NB4 (cell line): ENCODE data around the gene FNDC1.

Experiments used
- DNase-seq: peaks from one replicate; pipeline ENCODE4 v3.0.0; 2010; ENCODE audit warnings: low read depth
- H3K4me3 ChIP-seq: one replicate; pipeline ENCODE4 v1.5.1; 2011; ENCODE audit warnings: mild to moderate bottlenecking, low read depth, low read length, moderate library complexity
- CTCF ChIP-seq: IDR thresholded peaks from one replicate; pipeline ENCODE4 v1.5.1; 2012; ENCODE audit warnings: low read depth, low read length
- MAX ChIP-seq: IDR thresholded peaks from 2 replicates; pipeline ENCODE4 v1.6.1; 2011; ENCODE audit warnings: low read depth, low read length
- MYC ChIP-seq: IDR thresholded peaks from 2 replicates; pipeline ENCODE4 v1.6.1; 2011; ENCODE audit warnings: low read depth, low read length
- POLR2A ChIP-seq: IDR thresholded peaks from 2 replicates; pipeline ENCODE4 v1.6.1; 2011; ENCODE audit warnings: mild to moderate bottlenecking; ENCODE audit not compliant: insufficient read length; ENCODE audit errors: extremely low read depth

The FNDC1 gene

GRCh38 chr6:159152041-159152440 lies 17.2 kb upstream of the FNDC1 start:
- TF ChIP-seq CTCF (no peak), POLR2A (no peak), MYC (no peak), MAX (no peak)
- no peak for DNase-seq
- no peak overlapping the region for H3K4me3 ChIP-seq

- TF ChIP-seq CTCF (no peak), POLR2A (no peak), MAX (no peak), MYC (no peak)
- no peak overlapping the region for H3K4me3 ChIP-seq
- DNase-seq = no peak
These were observed 16.4 kb upstream of the FNDC1 start for GRCh38 chr6:159152782-159153181.

- DNase-seq = no peak
- H3K4me3 ChIP-seq = no peak overlapping the region
- TF ChIP-seq MYC (no peak), MAX (no peak), CTCF (no peak), POLR2A (no peak)
These were observed 13.5 kb upstream of the FNDC1 start for GRCh38 chr6:159155679-159156078.

GRCh38 chr6:159156089-159156488 lies 13.1 kb upstream of the FNDC1 start:
- no peak for DNase-seq
- TF ChIP-seq CTCF (no peak), POLR2A (no peak), MYC (no peak), MAX (no peak)
- H3K4me3 ChIP-seq = no peak overlapping the region

GRCh38 chr6:159157431-159157830 lies 11.8 kb upstream of the FNDC1 start:
- no peak for DNase-seq
- no peak for TF ChIP-seq MYC
- TF ChIP-seq MAX = no peak
- no peak for TF ChIP-seq POLR2A
- TF ChIP-seq CTCF = no peak
- H3K4me3 ChIP-seq = no peak overlapping the region

- DNase-seq = no peak
- H3K4me3 ChIP-seq = no peak overlapping the region
- no peak for TF ChIP-seq MAX
- no peak for TF ChIP-seq MYC
- TF ChIP-seq POLR2A = no peak
- TF ChIP-seq CTCF = no peak
These were observed 7.4 kb upstream of the FNDC1 start for GRCh38 chr6:159161839-159162238.
